Right renal cortex interstitium (tissue), 3 donors: Measurements from ENCODE around the gene ARHGAP1. TPM values are rescaled to one million over a fixed set of nuclear protein-coding genes. Genes with fewer than 3 reads are reported as not detected.

Experiments
- DNase-seq, 3 donors: peaks; one replicate each; pipeline ENCODE4 v3.0.0-alpha.2; 2013; ENCODE audit warnings: low read depth in 3 of 3, low spot score in 2 of 3
- polyA plus RNA-seq, 3 donors: library from polyadenylated mRNA; unstranded; fragments of 120-200 nt; gene quantifications; one replicate each; pipeline ENCODE4 v1.2.1, GENCODE V29; 2013; ENCODE audit not compliant: insufficient read length in 3 of 3

Gene ARHGAP1
- polyA plus RNA-seq, result 10 to 100 TPM; 45.1 to 49.5 (median 46.0) TPM

DNA sequence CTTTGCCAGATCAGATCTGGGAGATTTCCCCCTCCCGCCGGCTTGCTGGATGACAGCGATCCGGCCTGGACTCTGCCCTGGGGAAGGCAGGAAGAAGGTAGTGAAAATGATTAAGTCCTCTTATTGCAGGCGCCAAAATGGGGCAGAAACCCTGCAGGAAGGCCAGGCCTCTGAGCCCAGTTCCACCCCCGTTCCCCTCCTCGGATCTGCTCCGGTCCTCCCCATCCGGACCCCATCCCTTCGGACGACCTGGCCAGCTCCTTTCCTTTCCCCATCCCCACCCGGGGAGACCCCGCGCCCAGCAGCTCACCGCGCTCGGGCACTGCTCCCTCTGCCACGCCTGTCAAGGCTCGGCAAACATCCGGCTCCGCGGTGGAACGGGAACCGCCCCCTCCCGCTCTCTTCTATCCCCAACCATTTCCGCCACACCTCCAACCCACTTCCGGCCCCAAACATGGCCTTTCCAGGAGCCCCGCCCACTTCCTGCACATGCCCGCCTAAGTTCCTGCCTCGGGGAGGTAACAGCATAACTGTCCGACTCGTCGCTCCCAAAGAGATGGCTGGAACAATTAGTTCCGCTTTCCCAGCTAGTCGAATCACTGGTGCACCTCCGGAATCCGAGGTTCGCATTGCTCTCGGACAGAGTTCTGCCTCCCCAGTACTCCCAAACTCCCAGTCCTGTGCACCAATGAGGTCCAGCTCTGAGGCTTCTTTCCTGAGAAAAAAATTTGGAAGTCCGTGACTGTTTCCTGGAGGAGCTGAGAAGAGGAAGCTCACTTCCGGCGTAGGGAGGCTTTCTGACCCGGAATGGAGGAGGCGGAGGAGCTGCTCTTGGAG is at the start of gene ARHGAP1, which contains the start of gene ZNF408:
ARHGAP1 (minus strand) TSS at position 379 of the 837 bp plus-strand sequence. CDS start 4,512 bp downstream, outside the sequence.
ZNF408 (plus strand) TSS at position 791 of the 837 bp plus-strand sequence; CDS start at position 808, 17 bp downstream.
- peak; percentile 96 to 99 (median 97) for DNase-seq

DNA sequence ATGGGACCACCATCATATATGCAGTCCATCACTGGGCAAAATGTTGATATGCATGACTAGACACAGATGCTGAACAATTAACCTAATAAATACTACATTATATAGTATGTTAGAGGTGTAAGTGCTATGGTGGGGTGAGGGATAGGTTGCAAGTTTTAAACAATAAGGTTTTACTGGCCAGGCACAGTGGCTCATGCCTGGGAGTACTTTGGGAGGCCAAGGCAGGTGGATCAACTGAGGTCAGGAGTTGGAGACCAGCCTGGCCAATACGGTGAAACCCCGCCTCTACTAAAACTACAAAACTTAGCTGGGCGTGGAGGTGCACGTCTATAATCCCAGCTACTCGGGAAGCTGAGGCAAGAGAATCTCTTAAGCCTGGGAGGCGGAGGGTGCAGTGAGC is 46.7 kb upstream of the ARHGAP1 start:
- DNase-seq, result no peak

DNA sequence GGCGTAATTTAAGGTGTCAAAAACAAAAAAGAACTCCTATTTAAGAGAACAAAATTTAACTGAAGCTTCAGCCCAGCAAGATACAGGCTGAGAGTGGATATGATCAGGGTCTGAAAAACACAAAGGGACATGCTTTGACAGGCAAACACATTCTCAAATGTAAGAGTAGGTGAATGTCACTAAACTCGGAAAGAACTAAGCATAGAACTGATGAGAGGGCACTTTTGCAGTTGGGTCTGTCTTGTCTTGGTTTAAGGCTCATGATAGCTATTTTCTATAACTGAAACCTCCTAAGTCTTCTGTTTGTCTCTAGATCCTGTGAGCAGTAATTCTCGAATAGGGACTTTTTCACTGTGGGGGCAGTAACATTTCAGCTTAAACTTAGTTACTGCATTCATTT is 45.6 kb upstream of the ARHGAP1 start:
- no peak for DNase-seq

DNA sequence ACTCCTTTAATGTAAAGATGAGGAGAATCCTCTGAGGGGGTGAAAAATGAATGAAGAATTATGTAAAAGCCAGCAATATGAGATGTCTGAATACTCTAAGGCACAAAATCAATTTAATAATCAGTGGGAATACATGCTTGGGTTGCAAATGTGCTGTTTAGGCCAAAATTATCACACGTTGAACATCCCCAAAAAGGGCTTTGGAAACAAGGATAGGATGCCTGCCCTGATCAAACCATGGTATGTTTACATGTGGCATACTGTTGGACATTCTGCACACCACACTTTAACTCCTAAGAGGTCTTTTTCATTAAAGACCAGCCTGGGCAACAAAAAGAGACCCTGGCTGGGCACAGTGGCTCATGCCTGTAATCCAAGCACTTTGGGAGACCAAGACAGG is 44.9 kb upstream of the ARHGAP1 start:
- DNase-seq, result no peak

DNA sequence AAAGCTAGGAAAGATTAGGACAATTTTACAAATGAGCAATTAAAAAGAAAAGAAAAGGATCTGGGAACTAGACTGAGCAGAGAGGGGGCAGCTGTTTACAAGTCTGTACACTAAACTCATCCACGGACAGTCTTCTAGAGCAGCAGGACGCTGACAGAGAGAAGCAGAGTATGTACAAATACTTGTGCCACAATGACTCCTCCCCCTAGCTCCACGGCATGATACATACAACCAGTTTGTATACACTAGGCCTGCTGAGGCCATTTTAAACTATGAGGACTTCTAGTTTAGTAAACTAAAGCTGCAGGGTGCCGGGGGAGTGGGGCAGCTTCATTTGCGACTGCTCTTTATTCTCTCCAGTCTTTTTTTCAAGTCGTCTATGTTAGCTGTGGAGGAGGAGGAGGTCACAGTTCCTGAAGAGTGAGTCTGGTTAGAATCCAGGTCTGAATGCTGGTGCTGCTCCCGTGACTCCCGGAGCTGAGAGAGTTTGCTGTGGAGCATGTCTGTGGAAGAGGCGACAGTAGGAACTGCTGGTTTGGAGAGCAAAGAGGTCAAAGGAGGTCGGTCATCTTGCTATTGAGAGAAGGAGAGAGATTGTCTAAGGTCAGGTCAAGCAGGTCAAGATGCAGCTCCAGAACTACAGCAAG is 43.4 kb upstream of the ARHGAP1 start:
- DNase-seq, result no peak

DNA sequence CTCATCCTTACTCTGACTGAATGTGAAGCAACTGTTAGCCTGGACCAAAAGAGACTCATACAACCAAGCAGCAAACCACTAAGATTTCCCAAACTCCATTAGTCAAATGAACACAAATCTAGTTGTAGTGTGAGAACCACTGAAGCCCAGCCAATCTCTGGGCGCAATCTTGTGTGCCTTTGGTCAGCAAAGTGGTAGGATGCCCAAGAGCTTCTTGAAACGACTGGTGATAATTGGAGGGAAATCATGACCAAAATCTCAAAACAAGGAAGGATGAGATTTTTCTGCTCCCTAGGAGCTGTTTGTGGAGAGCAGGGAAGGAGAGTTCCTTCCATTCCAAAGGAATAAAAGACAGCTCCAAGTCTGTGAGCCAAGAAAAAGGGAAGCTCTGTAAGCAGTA is 42.6 kb upstream of the ARHGAP1 start:
- DNase-seq, result no peak

DNA sequence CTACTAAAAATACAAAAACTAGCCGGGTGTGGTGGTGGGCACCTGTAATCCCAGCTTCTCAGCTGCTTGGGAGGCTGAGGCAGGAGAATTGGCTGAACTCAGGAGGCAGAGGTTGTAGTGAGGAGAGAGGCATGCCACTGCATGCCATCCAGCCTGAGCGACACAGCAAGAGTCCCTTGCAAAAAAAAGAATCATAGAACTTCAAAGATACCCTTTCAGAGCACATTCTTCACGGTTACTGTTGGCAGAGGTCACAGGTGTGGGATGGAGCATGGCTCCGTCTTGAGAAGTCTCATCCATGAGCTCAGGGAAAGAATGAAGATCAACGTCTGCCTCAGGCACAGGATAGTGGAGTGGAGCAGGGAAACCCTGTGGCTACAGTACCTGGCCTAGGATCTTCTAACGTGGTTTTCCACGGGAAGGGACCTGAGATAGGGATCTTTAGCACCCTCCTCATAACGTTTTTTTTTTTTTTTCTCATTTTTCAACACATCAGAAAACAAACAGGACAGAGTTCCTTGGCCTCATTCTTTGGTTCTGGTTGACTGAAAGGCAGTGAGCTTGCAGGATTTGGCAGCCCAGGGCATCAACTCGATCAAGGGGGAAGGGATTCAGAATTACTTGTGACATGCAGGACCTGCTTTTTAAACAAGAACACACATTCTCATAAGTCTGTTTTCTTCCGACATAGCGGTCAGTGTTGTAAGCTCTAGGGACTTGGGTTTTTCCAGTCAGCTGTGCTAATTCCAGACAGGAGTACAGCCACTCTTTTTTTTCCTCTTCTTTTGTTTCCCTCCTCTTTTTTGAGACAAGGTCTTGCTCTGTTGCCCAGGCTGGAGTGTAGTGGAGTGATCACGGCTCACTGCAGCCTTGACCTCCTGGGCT is 41.4 kb upstream of the ARHGAP1 start:
- DNase-seq, result no peak

DNA sequence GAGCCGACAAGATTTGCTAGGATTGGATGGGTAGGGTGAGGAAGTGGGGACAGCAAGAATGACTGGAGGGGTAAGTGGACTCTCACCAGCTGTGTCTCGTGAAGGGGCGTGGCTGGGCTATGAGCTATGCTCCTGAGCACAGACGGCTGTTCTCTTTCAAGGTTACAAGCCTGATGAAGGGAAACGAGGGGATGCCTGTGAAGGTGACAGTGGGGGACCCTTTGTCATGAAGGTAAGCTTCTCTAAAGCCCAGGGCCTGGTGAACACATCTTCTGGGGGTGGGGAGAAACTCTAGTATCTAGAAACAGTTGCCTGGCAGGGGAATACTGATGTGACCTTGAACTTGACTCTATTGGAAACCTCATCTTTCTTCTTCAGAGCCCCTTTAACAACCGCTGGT is 38.5 kb upstream of the ARHGAP1 start:
- DNase-seq, result no peak

DNA sequence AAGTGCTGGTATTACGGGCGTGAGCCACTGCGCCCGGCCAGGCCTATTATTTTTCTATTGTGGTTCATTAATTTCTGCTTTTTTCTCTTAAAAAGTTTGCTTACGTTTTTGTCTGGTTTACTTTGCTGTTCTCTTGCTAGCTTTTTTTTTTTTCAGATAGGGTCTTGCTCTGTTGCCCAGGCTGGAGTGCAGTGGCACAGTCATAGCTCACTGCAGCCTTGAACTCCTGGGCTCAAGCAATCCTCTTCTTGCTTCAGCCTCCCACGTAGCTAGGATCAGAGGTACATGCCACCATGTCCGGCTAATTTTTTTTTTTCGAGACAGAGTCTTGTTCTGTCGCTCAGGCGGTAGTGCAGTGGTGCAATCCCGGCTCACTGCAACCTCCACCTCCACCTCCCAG is 37.3 kb upstream of the ARHGAP1 start:
- DNase-seq, result no peak

DNA sequence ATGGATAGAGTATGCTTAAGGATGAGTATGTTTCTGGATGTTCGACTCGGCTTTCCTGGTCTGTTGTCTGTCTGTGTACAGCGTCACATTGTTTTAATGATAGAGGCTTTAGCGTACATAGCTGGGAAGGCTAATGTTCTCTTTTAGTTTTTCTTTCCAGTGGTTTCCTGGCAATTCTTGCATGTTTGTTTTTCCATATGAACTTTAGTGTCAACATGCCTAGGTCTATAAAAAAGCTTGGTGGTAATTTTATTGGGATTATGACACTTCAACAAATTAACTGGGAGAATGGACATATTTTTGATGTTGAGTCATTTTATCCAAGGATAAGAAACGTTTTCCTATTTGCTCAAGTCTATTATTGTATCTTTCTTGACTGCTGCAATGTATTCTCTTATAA is 36.2 kb upstream of the ARHGAP1 start:
- no peak for DNase-seq

DNA sequence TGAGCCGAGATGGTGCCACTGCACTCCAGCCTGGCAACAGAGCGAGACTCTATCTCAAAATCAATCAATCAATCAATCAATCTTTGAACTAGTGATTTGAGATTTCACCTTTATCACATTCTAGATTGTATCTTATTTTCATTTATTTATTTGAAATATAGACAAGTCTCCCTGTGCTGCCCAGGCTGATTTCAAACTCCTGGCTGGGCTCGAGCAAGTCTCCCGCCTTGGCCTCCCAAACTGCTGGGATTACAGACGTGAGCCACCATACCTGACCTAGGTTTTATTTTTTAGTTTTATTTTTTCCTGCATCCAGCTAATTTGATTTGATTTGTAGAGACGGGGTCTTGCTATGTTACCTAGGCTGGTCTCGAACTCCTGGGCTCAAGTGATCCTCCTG is 35.7 kb upstream of the ARHGAP1 start:
- no peak for DNase-seq

DNA sequence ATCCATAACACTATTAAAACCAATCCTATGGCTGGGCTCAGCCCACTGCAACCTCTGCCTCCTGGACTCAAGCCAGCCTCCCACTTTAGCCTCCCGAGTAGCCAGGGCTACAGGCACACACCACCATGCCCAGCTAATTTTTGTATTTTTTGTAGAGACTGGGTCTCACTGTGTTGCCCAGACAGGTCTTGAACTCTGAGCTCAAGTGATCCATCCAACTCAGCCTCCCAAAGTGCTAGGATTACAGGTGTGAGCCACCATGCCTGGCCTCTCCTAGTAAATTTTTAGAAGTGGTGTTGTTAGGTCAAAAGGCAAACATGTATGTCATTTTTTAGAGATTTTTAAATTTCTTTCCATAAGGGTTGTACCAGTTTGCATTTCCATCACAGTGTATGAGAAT is 32.8 kb upstream of the ARHGAP1 start:
- no peak for DNase-seq

DNA sequence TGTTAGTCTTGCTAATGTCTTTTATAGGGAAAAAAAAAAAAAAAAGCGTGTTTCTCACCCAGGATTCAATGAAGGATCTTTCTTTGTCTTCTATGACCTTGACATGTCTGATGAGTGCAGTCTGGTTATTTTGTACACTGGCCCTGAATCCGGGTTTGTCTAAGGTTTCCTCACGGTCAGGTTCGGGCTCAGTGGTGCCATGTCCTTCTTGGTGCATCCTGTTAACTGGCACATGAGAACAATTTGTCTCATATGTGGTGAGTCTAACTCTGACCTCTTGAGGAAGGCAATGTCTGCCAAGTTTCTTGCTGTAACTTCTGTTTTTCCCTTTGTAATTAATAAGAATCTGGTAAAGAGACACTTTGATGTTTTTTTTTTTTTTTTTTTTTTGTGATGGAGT is 31.1 kb upstream of the ARHGAP1 start:
- no peak for DNase-seq

DNA sequence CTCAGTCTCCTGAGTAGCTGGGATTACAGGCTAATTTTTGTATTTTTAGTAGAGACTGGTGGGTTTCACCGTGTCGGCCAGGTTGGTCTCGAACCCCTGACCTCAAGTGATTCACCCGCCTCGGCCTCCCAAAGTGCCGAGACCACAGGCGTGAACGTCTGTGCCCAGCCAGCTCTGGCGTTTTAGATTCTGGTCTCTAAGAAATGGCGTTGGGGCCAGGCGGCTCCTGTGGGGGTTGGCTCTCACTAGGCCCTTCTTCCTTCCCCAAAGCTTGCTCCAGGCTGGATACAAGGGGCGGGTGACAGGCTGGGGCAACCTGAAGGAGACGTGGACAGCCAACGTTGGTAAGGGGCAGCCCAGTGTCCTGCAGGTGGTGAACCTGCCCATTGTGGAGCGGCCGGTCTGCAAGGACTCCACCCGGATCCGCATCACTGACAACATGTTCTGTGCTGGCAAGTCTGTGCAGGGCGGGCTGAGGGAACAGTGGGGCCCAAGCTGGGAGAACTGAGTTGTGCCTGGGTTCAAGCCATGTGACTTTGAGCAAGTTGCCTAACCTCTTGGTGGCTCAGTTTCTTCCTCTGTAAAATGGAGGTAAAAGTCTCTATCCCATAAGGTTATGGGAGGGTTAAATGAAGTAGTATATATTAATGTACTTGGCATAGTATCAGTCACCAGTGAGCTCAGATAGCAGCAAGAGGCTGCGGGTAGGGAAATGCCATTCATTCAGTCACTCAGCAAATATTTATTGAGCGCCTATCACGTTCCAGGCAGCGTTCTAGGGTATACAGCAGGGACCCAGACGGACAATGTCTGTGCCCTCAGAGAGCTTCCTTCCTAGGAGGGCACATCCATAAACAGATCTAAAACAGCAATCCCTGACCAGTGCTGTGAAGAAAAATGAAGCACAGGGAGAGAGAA is 28.9 kb upstream of the ARHGAP1 start:
- no peak for DNase-seq

DNA sequence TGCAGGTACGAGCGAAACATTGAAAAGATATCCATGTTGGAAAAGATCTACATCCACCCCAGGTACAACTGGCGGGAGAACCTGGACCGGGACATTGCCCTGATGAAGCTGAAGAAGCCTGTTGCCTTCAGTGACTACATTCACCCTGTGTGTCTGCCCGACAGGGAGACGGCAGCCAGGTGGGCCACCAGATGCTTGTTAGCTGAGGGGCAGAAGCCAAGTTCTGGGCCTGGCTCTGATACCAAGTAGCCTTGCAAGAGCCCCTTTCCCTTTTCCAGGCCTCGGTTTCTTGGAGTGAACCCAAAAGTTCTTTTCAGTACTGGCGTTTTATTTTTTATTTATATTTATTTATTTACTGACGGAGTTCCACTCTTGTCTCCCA is 28.2 kb upstream of the ARHGAP1 start:
- DNase-seq, result no peak

DNA sequence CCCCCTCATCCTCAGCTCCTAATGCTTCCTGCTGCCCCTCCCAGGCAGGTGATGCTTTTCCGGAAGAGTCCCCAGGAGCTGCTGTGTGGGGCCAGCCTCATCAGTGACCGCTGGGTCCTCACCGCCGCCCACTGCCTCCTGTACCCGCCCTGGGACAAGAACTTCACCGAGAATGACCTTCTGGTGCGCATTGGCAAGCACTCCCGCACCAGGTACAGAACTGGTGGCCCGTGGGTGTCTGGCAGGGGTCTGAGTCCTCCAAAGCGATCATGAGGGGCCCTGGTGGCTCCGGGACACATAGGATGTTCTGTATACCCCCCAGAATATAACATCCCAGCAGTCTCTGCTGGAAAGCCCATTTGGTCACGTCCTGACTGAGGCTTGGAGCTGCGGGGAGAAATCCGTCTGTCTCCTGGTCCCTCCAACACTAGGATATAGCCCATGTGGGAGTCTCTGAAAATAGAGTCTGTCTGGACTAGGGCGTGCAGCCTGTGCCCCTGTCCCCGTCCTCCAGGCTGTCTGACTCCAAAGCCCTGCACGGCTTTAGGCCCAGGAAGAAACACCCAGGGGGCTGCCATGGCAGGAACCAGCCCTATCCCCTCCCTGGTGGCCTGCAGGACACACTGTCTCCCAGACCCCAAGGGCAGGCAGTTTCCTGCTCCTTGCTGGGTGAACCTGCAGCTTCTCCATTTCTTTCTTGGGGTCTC is 27.7 kb upstream of the ARHGAP1 start:
- no peak for DNase-seq

DNA sequence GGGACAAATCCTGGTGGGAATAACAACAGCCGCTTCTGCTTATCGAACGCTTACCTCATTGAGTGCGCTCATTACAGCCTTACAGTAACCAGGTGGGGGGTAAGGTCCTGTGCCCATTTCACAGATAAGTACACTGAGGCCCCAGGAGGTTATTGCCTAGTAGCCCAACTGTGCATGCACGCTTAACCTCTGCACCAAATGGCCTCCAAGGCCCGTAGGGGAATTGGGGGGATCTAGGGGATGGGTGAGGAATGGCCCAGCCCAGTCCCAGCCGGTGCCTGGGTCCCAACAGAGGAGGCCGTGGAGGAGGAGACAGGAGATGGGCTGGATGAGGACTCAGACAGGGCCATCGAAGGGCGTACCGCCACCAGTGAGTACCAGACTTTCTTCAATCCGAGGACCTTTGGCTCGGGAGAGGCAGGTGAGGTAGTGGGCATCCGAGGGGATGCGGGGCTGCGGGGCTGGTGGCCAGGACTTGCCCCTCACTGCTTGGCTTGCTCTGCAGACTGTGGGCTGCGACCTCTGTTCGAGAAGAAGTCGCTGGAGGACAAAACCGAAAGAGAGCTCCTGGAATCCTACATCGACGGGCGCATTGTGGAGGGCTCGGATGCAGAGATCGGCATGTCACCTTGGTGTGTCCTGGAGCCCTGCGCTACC is 25.9 kb upstream of the ARHGAP1 start:
- no peak for DNase-seq

DNA sequence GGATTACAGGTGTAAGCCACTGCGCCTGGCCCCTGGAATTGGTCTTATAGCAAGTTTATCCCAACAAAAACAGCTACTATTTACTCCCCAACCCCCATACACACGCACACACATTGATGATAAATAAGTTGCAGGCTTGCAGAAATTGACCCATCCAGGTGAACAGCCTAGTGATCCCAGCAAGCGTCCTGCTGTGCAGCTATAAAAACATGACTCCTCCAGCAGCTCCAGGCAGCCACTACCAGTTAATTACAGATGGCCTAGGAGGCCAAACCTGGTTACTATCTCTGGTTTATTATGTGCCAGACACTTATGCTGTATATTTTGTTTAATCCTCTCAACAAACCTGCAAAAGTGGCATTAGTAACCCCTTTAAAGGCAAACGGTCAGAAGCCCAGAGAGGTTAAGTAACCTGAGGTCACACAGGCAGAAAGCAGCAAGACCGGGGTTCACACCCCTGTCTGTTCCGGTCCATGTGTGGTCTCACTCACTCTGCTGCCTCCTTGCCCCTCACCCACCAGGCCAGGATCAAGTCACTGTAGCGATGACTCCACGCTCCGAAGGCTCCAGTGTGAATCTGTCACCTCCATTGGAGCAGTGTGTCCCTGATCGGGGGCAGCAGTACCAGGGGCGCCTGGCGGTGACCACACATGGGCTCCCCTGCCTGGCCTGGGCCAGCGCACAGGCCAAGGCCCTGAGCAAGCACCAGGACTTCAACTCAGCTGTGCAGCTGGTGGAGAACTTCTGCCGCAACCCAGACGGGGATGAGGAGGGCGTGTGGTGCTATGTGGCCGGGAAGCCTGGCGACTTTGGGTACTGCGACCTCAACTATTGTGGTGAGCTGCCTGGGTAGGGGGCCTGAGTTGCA is 25.2 kb upstream of the ARHGAP1 start:
- DNase-seq, result no peak
